NCI-H460 (cell line): ENCODE results near the gene DCK. TPM values are rescaled to one million over a fixed set of nuclear protein-coding genes. Genes with fewer than 3 reads are reported as not detected.
"Not testable (repeated sequence)": the region's sequence is repeated elsewhere in the genome, so short reads cannot be mapped to it uniquely, and the experiment has no call there.

Experiments used
- DNase-seq: peaks from one replicate; pipeline ENCODE4 v3.0.0-alpha.2; 2016; ENCODE audit warnings: low read depth; ENCODE audit errors: extremely low read depth
- total RNA-seq: library from RNA; depleted of rRNA; stranded (reverse); fragments of >200 nt; shearing (Covaris generic); gene quantifications from 2 replicates; pipeline ENCODE4 v1.2.3, GENCODE V29; 2014

Gene DCK
- total RNA-seq, 1 experiment from 2014 or later = 34.4 TPM

DNA sequence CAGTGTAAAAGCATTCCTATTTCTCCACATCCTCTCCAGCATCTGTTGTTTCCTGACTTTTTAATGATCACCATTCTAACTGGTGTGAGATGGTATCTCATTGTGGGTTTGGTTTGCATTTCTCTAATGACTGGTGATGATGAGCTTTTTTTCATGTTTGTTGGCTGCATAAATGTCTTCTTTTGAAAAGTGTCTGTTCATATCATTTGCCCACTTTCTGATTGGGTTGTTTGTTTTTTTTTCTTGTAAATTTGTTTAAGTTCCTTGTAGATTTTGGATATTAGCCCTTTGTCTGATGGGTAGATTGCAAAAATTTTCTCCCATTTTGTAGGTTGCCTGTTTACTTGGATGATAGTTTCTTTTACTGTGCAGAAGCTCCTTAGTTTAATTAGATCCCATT lies 6.2 kb downstream of the DCK start:
- DNase-seq = not testable (repeated sequence)

DNA sequence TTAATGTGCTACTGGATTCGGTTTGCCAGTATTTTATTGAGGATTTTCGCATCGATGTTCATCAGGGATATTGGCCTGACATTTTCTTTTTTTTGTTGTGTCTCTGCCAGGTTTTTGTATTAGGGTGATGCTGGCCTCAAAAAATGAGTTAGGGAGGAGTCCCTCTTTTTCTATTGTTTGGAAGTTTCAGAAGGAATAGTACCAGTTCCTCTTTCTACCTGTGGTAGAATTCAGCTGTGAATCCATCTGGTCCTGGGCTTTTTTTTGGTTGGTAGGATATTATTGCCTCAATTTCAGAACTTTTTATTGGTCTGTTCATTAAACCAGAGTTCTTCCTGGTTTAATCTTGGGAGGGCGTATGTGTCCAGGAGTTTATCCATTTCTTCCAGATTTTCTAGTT lies 7.9 kb downstream of the DCK start:
- DNase-seq = not testable (repeated sequence)

DNA sequence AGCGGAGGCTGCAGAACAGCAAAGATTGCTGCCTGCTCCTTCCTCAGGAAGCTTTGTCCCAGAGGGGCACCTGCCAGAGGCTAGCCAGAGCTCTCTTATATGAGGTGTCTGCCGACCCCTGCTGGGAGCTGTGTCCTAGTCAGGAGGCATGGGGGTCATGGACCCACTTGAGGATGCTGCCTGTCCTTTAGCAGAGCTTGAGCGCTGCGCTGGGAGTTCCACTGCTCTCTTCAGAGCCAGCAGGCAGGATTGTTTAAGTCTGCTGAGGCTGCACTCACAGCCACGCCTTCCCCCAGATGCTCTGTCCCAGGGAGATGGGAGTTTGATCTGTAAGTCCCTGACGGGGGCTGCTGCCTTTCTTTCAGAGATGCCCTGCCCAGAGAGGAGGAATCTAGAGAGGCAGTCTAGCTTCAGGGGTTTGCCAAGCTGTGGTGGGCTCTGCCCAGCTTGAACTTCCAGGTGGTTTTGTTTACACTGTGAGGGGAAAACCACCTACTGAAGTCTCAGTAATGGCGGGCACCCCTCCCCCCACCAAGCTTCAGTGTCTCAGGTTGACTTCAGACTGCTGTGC lies 10.9 kb downstream of the DCK start:
- DNase-seq = no peak

DNA sequence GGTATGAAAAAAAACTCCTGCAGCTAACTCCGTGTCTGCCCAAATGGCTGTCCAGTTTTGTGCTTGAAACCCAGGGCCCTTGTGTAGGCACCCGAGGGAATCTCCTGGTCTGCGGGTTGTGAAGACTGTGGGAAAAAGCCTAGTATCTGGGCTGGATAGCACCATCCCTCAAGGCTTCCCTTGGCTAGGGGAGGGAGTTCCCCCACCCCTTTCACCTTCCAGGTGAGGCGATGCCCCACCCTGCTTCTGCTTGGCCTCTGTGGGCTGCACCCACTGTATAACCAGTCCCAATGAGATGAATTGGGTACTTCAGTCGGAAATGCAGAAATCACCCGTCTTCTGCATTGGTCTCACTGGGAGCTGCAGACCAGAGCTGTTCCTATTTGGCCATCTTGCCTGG lies 11.6 kb downstream of the DCK start:
- DNase-seq = not testable (repeated sequence)

DNA sequence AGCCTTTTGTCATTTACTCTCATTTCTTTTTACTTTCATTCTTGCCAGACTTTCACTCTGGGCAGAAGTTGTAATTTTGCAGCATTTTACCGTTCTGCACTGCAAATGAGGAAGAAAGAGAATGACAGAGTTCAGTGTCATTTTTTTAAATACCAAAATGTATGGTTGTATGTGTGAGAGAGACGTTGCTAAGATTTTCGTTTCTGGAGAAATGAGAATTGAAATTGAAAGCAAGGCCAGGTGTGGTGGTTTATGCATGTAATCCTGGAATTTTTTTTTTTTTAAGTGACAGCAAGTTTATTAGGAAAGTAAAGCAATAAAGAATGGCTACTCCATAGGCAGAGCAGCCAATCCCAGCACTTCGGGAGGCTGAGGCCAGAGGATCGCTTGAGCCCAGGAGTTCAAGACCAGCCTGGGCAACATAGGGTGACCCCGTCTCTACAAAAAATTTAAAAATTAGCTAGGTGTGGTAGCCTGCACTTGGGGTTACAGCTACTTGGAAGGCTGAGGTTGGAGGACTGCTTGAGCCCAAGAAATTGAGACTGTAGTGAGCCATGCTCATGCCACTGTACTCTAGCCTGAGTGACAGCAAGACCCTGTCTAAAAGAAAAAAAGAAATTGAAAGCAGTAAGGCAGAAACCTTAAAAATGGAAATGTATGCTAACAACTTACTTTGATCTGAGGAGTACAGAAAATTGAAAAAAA lies 12.9 kb downstream of the DCK start:
- DNase-seq = no peak

DNA sequence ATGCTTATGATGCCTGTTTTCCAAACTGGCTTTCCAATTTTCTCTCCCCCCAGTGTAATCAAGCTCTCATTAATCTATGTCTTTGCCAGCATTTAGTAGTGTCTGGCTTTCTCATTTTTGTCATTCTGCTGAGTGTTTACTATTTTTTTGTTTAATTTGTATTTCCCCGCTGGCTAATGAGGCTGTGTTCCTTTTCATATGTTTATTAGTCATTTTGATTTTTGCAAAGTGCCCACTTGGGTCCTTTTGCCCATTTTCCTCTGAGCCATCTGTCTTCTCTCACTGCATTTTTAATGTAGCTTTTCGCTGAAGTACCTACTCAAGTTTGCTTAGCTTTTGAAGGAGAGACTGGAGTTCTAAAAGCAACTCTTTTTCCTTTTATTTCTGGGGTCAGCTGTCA lies 14.7 kb downstream of the DCK start:
- no peak for DNase-seq

DNA sequence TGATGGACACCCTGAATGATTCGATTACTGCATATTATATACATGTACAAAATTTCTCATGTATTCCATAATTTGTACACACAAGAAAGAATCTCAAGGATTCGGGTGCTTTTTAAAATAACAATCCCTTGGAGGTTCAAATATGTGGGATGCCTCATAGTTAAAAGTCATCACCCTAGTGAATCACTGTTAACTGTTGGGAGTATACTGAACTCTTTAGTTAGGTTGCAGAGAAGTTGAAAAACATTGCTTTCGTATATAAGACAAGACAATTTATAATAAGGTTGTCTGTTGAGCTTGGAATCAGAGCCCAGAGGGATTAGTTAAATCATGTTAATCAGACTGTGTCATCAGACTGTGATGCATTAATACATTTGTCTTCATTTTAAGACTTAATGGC lies 15.6 kb downstream of the DCK start:
- no peak for DNase-seq

DNA sequence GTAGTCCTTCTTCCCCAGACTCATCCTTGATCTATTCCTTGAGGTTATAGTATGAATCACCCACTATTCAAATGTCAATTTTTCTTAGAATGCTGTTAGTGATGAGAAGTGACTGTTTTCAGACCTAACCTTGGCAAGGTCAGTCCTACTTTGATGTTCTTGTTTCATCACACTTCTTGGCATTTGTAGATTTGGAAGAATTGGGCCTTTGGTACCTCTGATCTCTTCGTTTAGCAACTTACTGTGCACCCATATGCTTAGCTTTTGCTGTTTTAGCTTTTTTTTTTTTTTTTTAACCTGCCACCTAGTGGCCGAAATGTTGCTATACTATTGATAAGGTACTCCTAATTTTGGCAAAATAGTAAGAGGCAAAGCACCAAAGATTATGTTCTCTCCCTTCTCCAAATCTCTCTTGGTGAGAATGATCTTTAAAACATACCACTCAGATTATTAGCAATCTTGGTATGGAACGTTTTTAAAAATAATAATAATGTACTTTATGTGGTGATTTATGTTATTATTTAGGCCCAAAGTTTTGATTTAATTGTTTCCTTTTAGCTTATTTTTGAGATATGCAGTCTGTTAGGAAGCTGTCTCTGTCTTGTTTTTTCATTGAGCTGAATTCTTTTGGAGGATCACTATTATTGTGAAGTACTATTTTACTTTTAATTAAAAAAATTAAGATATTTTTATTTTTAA lies 16.6 kb downstream of the DCK start:
- no peak for DNase-seq

DNA sequence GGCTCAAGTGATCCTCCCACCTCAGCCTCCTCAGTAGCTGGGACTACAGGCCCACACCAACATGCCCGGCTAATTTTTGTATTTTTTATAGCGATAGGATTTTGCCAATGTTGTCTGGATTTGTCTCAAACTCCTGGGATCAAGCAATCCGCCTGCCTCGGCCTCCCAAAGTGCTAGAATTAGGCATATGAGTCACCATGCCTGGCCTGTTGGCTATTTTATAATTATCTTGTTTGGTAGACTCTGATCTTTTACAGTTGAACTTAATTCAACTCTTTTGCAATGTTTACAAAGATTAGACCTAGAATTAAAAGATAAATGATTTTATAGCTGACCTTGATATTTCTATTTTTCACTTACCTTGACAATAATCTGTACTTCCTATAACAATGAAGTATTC lies 18.0 kb downstream of the DCK start:
- DNase-seq = no peak

DNA sequence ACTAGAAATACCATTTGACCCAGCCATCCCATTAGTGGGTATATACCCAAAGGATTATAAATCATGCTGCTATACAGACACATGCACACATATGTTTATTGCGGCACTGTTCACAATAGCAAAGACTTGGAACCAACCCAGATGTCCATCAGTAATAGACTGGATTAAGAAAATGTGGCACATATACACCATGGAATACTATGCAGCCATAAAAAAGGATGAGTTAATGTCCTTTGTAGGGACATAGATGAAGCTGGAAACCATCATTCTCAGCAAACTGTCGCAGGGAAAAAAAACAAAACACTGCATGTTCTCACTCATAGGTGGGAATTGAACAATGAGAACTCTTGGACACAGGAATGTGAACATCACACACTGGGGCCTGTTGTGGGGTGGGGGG lies 23.9 kb downstream of the DCK start:
- not testable (repeated sequence) for DNase-seq

DNA sequence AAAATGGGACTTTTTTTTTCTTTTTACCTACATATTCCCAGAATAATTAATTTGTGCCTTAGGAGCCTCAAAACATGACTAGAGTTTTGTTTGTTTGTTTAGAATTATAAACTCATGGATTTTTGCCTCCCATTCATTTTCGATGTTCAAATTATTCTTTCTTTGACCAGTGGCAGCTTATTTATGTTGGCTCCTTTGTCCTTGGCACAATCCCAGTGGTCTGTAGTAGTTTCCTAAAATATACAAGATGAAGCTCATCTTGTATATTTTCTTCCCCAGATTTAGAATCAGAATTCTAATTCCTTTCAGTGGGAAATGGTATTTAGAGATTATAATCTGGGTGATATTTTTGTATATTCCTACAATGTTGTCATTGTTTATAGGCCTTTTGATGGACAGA lies 27.2 kb downstream of the DCK start:
- no peak for DNase-seq

DNA sequence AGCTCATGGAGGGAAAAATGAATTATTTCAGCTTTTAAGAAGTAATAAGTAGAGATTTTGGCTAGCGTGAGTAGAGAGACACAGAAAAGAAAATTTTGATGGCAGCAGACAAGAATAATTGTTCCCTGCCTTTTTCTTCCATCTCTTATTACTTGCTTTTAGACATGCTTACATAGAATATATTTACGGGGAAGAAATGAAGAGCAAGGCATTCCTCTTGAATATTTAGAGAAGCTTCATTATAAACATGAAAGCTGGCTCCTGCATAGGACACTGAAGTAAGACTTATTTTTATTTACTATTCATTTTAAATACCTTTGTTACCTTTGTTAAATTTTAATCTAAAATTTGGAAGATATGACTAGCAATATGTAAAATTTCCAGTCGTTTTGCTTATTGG lies 32.2 kb downstream of the DCK start:
- no peak for DNase-seq

DNA sequence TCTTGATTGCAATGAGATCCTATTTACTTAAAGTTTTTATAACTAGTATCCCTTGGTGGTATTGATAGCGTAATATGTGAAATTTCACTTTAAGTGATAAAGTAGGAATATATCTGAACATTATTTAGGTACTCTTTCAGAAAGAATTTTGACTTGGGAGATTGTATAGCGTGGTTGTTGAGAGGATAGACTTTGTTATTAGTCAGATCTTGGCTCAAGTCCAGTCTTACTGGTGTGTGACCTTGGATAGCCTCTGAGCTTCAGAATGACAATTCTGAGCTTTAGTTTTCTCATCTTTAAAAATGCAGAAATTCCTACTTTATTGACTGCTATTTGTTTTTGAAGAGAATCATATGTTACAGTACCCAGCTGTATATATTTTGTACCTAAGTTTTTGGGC lies 32.6 kb downstream of the DCK start:
- DNase-seq = peak; percentile 48

DNA sequence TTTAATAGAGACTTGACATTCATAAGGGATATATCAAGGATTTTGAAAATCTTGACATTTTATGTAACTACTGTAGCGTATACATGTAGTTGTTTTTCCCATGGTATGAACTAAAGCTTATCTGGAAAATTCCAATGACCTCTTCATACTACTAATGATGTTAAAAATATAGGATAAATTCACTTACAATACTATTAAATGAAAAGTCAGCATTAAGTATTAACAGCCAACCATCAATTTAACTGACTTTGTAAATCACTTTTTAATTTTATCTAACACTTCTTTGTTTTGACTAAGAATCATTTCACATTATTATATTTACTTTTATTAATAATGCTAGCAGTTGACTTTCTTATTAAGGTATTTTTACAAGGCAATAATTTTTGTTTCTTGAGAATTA lies 34.2 kb downstream of the DCK start:
- DNase-seq = no peak

DNA sequence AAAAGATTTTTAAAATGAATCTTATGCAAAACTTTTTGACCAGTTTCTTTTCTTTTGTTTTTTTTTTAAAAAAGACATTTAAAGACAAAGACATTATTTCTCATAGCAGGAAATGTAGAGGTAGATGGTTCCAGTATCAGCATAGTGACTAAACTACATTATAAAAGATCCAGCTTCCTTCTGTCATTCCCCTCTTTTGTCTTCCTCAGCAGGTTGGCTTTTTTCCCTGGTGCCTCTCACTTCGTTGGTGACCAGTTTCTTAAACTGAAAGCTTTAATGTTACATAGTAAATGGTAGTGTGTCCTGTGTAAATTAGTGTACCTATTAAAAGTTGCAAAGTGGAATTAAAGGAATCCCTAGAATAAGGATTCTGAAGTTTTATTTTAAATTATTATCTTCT lies 36.1 kb downstream of the DCK start:
- no peak for DNase-seq

DNA sequence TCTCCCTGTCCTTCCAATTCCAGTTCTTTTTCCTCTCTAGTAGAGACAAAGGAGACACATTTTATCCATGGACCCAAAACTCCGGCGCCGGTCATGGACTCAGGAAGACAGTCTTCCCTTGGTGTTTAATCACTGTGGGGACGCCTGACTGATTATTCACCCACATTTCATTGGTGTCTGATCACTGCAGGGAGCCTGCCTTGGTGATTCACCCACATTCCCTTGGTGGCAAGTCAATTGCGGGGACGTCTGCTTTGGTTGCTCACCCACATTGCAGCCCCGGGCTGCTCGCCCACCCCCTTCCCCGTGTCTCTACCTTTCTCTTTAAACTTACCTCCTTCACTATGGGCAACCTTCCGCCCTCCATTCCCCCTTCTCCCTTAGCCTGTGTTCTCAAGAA lies 38.7 kb downstream of the DCK start:
- DNase-seq = not testable (repeated sequence)

DNA sequence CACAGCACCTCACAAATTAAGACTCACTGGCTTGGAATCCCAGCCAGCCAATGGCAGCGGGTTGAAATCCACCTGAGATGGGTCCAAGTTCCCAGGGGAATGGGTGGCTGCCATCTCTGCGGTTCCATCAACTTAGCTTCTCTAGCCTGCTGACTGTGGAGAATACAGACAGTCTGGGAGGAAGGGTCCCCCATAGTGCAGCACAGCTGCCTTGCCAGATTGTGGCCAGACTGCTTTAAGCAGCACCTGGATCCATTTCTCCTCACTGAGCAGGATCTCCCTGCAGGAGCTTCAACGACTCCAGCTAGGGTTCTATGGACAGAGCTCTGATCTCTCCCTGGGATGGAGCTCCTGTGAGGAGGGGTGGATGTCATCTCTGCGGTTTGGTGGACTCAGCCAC lies 51.8 kb downstream of the DCK start:
- no peak for DNase-seq

DNA sequence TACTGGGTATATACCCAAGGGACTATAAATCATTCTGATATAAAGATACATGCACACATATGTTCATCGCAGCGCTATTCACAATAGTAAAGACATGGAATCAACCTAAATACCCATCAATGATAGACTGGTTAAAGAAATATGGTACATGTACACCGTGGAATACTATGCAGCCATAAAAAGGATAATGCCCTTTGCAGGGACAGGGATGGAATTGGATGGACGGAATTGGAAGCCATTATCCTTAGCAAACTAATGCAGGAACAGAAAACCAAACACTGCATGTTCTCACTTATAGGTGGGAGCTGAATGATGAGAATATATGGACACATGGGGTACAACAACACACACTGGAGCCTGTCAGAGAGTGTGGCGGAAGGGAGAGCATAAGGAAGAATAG lies 55.9 kb downstream of the DCK start:
- DNase-seq = no peak

DNA sequence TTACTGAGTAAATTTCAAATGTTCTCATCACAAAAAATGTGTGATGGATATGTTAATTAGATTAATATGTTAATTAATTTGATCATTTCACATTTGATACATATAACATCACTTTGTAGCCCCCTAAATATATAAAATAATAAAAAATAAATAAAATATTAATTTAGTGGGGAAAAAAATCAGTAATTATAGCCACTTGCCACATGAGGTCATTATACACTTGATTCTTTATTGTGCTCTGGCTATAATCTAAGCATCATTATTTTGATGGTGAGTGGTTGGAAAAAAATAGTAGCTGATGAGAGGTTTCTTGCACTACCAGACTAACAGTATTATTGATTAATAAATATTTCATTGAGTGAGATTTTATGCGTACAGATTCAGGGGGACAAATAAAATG lies 57.4 kb downstream of the DCK start:
- DNase-seq = no peak

DNA sequence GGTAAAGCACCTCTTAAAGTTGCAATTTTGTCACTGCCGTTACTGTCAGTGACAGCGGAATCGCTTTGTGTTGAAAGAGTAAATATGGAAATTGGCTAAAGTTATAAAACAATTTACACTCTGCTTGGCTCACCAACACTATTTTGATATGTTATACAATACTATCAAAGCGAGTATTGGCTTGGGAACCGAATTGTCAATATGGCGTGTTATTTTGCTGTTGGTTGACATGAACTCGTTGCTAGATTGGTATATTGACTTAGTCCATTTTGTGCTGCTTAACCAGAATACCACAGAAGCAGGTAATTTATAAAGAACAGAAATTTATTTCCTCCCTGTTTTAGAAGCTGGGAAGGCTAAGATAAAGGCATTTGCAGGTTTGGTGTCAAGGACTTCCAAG lies 58.6 kb downstream of the DCK start:
- no peak for DNase-seq

DNA sequence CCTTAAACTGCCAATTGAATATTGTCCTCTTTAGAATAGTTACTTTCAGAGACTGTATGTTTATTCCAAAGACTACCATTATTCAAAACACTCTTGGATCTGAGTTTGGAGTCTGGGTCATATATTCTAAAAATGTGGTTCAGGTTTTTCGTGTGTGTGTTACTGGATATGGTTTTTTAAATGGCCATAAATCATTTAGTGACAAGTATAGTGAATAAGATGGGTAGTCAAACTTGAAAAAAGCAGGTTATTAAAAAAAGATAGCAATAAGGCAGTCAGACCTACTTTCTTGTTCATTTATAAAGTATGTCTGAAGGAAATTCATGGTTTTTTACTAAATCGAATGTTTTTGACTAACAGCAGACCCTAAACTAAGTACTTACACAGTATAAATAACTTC lies 59.3 kb downstream of the DCK start:
- no peak for DNase-seq

DNA sequence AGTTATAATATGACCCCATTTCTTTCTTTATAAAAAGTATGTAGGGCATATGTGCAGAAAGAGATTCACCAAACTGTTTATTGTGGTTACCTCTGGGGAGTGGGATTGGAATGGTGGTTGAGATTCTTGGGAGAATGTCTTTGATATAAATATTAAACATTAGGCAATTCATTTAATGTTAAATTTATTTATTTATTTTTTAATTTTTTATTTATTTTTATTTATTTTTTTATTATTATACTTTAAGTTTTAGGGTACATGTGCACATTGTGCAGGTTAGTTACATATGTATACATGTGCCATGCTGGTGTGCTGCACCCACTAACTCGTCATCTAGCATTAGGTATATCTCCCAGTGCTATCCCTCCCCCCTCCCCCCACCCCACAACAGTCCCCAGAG lies 60.2 kb downstream of the DCK start:
- not testable (repeated sequence) for DNase-seq
